ENCODE results near the gene VPS13C.

GRCh38 chr15:62106096-62106495, 45.8 kb upstream of the VPS13C start:
- TF ChIP-seq POLR2A (IDR thresholded peaks at IDR 0.05), result no peak
- TF ChIP-seq, protein P1, sequence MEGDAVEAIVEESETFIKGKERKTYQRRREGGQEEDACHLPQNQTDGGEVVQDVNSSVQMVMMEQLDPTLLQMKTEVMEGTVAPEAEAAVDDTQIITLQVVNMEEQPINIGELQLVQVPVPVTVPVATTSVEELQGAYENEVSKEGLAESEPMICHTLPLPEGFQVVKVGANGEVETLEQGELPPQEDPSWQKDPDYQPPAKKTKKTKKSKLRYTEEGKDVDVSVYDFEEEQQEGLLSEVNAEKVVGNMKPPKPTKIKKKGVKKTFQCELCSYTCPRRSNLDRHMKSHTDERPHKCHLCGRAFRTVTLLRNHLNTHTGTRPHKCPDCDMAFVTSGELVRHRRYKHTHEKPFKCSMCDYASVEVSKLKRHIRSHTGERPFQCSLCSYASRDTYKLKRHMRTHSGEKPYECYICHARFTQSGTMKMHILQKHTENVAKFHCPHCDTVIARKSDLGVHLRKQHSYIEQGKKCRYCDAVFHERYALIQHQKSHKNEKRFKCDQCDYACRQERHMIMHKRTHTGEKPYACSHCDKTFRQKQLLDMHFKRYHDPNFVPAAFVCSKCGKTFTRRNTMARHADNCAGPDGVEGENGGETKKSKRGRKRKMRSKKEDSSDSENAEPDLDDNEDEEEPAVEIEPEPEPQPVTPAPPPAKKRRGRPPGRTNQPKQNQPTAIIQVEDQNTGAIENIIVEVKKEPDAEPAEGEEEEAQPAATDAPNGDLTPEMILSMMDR (IDR thresholded peaks at IDR 0.05), result no peak
